Cardiac muscle cell (in vitro differentiated cells and primary cell): Measurements from ENCODE around the gene MSX2. TPM values are rescaled to one million over a fixed set of nuclear protein-coding genes. Genes with fewer than 3 reads are reported as not detected.

Experiments used
- DNase-seq, 2 donors: peaks; one replicate each; pipeline versions ENCODE4 v3.0.0 to v3.0.0-alpha.2; 2010 to 2017; ENCODE audit warnings: low read depth in 1 of 2, low spot score in 1 of 2
- H3K27ac ChIP-seq: fragments of 200-600 bp; sonication (generic); 2 replicates; pipeline ENCODE4 v1.5.1; 2016
- H3K27me3 ChIP-seq: fragments of 200-600 bp; sonication (generic); 2 replicates; pipeline ENCODE4 v1.6.0; 2016; ENCODE audit warnings: control low read depth
- H3K36me3 ChIP-seq: fragments of 200-600 bp; sonication (generic); 2 replicates; pipeline ENCODE4 v1.5.1; 2016; ENCODE audit warnings: control low read depth
- H3K4me1 ChIP-seq: fragments of 200-600 bp; sonication (generic); 2 replicates; pipeline ENCODE4 v1.8.1; 2017; ENCODE audit warnings: low read depth, mild to moderate bottlenecking, mixed run types
- H3K4me3 ChIP-seq: fragments of 200-600 bp; sonication (generic); 2 replicates; pipeline ENCODE4 v1.5.1; 2016; ENCODE audit warnings: mild to moderate bottlenecking
- H3K9me3 ChIP-seq: fragments of 200-600 bp; sonication (generic); 2 replicates; pipeline ENCODE4 v1.5.1; 2017; ENCODE audit warnings: low read depth, mild to moderate bottlenecking, control low read depth
- polyA plus RNA-seq: library from polyadenylated mRNA; unstranded; fragments of >200 nt; fragmentation: Nextera tagmentation; extraction: Ambion mirVana; gene quantifications from 2 replicates; pipeline ENCODE4 v1.2.1, GENCODE V29; 2016
- total RNA-seq: library from RNA; depleted of rRNA; stranded (reverse); fragments of >200 nt; gene quantifications from 2 replicates; pipeline ENCODE4 v1.2.3, GENCODE V29; 2016
- TF ChIP-seq, protein P1 (sequence below): IDR thresholded peaks from 2 replicates; pipeline ENCODE4 v1.5.1; 2012; ENCODE audit warnings: low read depth, mild to moderate bottlenecking, low read length

Gene MSX2
- total and polyA plus RNA-seq, 2 experiments from 2014 or later: 104 to 123 TPM

DNA sequence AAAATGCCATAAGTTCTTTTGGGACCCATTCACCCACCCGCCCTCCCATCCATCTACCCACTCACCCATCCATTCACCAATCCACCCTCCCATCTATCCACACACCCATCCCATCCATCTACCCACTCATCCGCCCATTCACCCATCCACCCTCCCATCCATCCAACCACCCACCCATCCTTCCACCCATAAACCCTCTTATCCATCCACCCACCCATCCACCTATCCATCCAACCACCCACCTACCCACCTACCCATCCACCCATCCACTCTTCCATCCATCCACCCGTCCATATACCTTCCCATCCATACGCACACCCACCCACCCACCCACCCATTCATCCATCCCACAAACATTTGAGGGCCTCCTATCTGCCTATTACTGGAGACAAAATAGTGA is 43.3 kb downstream of the MSX2 start:
- H3K36me3 ChIP-seq: no peaks in the 10 kb centered on the region
- H3K4me3 ChIP-seq: no peak overlapping the region
- no peaks in the 10 kb centered on the region for H3K9me3 ChIP-seq
- DNase-seq: no peak
- no peaks in the 10 kb centered on the region for H3K4me1 ChIP-seq
- no peak overlapping the region for H3K27ac ChIP-seq
- TF ChIP-seq, protein P1, sequence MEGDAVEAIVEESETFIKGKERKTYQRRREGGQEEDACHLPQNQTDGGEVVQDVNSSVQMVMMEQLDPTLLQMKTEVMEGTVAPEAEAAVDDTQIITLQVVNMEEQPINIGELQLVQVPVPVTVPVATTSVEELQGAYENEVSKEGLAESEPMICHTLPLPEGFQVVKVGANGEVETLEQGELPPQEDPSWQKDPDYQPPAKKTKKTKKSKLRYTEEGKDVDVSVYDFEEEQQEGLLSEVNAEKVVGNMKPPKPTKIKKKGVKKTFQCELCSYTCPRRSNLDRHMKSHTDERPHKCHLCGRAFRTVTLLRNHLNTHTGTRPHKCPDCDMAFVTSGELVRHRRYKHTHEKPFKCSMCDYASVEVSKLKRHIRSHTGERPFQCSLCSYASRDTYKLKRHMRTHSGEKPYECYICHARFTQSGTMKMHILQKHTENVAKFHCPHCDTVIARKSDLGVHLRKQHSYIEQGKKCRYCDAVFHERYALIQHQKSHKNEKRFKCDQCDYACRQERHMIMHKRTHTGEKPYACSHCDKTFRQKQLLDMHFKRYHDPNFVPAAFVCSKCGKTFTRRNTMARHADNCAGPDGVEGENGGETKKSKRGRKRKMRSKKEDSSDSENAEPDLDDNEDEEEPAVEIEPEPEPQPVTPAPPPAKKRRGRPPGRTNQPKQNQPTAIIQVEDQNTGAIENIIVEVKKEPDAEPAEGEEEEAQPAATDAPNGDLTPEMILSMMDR: no peak
- H3K27me3 ChIP-seq: no peaks in the 10 kb centered on the region

DNA sequence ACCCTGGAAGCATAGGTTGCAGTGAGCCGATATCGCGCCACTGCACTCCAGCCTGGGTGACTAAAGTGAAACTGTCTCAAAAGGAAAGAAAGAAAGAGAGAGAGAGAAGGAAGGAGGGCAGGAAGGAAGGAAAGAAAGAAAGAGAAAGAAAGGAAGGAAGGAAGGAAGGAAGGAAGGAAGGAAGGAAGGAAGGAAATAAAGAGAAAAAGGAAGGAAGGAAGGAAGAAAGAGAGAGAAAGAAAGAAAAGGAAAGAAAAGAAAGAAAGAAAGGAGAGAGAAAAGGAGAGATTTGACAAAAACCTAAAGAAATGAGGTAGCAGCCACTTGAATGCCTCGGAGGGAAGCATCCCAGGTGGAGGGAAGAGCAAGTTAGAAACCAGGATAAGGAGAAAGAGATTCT is 44.6 kb downstream of the MSX2 start:
- H3K36me3 ChIP-seq: no peaks in the 10 kb centered on the region
- no peak for DNase-seq
- TF ChIP-seq, protein P1: no peak
- H3K9me3 ChIP-seq: no peaks in the 10 kb centered on the region
- no peaks in the 10 kb centered on the region for H3K4me1 ChIP-seq
- H3K27me3 ChIP-seq: no peaks in the 10 kb centered on the region
- no peak overlapping the region for H3K27ac ChIP-seq
- no peak overlapping the region for H3K4me3 ChIP-seq

DNA sequence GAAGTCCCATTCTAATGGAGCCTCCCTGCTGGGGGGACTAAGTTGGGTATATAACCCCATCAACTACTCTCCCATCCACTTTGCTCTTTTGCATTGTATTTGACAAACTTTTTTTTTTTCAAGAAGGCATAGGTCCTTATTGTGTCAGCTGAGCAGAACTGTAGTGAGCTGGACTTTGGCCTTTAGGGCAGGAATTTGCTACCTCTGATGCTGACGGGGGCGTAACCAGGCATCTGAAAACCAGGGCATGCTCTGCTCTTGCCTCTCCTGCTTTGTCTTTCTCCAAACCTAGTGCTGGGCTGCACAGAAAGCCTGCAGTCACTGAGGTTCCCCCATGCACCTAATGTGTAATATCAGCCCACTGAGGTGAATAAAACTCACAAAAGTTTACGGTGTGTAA is 49.0 kb downstream of the MSX2 start:
- Histone ChIP-seq H3K4me1 (no peaks in the 10 kb centered on the region), H3K27ac (no peak overlapping the region), H3K4me3 (no peak overlapping the region), H3K36me3 (no peaks in the 10 kb centered on the region), H3K9me3 (no peaks in the 10 kb centered on the region), H3K27me3 (no peaks in the 10 kb centered on the region)
- TF ChIP-seq, protein P1: no peak
- DNase-seq: no peak

DNA sequence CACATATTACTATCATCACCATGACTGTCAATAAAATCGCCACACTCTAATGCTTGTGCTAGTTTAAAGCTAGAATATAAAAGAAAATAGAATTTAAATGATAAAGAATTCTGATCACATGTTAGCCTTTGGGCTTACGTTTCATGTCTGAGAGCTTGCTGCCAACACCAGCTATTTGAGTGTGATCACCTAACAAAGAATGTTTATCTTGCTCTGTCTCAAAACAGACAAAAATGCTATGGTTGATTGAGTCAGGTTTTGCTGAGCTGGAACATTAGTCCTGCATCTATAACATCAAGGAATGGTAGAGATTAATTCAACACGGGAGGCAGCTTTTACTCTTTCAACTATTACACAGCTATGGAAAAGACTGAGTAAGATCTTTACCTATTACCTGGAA is 50.7 kb downstream of the MSX2 start:
- no peaks in the 10 kb centered on the region for H3K9me3 ChIP-seq
- no peaks in the 10 kb centered on the region for H3K4me1 ChIP-seq
- no peaks in the 10 kb centered on the region for H3K27me3 ChIP-seq
- TF ChIP-seq, protein P1: no peak
- H3K27ac ChIP-seq: no peak overlapping the region
- H3K4me3 ChIP-seq: no peak overlapping the region
- no peaks in the 10 kb centered on the region for H3K36me3 ChIP-seq
- no peak for DNase-seq

DNA sequence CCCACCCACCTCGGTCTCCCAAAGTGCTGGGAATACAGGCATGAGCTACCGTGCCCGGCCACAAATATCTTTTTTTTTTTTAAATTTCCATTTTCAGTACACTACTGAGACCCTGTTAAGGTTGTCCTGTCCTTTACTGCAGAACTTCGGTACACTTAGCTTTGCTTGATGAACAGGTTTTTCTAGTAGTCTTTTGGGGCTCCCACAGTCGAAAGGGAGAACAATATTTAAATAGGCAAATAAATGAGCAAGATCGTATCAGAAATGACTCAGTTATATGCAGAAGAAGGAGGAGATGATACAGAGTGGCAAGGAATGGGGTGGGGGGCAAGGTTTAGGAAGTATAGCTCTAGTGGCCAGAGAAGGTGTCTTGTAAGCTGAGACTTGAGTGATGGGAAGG is 52.7 kb downstream of the MSX2 start:
- no peaks in the 10 kb centered on the region for H3K36me3 ChIP-seq
- no peaks in the 10 kb centered on the region for H3K4me1 ChIP-seq
- no peaks in the 10 kb centered on the region for H3K9me3 ChIP-seq
- DNase-seq: no peak
- no peak overlapping the region for H3K4me3 ChIP-seq
- H3K27ac ChIP-seq: no peak overlapping the region
- H3K27me3 ChIP-seq: no peaks in the 10 kb centered on the region
- TF ChIP-seq, protein P1: no peak

DNA sequence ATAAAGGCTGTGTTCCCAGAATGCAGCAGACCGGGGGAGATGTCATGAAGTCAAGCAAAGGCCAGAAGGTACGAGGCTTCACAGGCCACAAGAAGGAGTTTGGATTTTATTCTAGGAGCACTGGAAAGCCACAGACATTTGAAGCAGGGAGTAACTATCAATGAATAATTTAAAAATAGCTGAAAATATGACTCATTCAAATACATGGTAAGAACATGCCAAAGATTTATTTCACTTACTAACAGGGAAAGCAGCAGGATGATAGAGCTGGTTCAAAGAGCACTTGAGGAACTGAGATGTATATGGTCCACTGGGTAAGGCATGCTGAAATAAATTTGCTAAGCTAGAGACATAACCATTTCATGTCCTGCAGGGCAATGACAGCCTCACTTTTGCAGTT is 53.2 kb downstream of the MSX2 start:
- TF ChIP-seq, protein P1: no peak
- no peaks in the 10 kb centered on the region for H3K4me1 ChIP-seq

More for the DNA sequence above, 53.2 kb downstream of the MSX2 start:
- Histone ChIP-seq H3K27ac (no peak overlapping the region), H3K36me3 (no peaks in the 10 kb centered on the region), H3K27me3 (no peaks in the 10 kb centered on the region), H3K9me3 (no peaks in the 10 kb centered on the region), H3K4me3 (no peak overlapping the region)
- no peak for DNase-seq
